ENCODE data around the gene MAGI2.

The MAGI2 gene

GRCh38 chr7:79453558-79454360 is at the start of gene MAGI2:
Gene MAGI2, minus strand, starts transcription at chr7:79453667. Its CDS starts 347 bp downstream, at chr7:79453320.
- DNase-seq = no peak

DNA sequence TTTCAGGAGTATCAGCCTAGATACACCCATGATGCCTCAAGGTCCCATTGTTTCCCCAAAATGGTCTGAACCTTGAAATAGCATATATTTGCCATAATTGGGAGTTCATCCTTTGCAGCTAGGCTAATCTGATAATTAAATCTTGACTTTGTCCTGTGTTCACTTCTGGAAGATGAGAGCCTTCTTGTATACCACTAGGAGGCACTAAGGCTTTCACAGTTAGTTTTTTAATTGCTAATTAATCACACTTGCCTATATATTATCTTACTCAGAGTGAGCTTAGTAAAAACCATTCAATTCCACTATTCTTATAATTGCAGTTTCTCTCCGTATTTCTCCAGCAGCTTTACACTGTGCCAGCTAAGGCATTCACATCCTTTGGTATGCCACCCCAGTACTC is 48.7 kb upstream of the MAGI2 start:
- no peak for DNase-seq

- no peak for DNase-seq
These were observed 47.3 kb upstream of the MAGI2 start for GRCh38 chr7:79500759-79501158.

GRCh38 chr7:79497728-79498127 is 44.3 kb upstream of the MAGI2 start:
- no peak for DNase-seq

DNA sequence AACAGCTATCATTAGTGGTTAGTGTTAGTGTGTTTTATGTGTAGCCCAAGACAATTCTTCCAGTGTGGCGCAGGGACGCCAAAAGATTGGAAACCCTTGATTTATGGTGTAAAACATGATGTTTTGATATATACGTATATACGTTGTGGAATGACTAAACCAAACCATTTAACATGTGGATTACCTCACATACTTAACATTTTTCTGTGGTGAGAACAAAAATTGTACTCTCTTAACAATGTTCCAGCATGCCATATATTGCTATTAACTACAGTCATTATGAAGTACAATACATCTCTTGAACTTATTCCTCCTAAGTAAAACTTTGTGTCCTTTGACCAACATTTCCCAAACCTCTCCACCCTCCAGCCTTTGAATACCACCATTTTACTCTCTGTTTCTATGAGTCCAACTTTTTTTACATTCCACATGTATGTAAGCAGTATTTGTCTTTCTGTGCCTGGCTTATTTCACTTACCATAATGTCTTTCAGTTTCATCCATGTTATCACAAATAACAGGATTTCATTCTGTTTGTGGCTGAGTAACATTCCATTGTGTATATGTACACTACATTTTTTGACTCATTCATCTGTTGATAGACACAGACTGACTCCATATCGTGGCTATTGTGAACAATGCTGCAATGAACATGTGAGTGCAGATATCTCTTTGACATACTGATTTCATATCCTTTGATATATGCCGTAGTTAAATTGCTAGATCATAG is 42.2 kb upstream of the MAGI2 start:
- DNase-seq = no peak

GRCh38 chr7:79494046-79494445 is 40.6 kb upstream of the MAGI2 start:
- no peak for DNase-seq

DNA sequence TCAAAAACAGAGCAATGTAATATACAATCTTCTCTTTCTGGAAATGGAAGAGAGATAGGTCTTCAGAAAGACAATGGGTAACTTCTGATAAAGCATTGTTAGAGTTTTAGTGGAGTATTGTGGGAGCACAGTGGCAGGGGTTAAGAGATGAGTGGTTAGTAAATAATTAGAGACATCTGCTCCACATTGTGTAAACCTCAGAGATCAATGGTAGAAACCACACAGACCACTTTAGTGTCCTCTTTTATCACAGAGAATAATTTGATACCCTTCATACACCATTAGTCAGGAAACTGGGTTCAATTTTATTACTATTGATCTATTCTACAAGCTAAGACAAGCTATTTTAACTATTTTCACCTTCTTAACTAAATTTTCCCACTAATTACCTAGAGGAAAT is 35.9 kb upstream of the MAGI2 start:
- no peak for DNase-seq

- DNase-seq = no peak
These were observed 24.9 kb upstream of the MAGI2 start for GRCh38 chr7:79478386-79478785.

DNA sequence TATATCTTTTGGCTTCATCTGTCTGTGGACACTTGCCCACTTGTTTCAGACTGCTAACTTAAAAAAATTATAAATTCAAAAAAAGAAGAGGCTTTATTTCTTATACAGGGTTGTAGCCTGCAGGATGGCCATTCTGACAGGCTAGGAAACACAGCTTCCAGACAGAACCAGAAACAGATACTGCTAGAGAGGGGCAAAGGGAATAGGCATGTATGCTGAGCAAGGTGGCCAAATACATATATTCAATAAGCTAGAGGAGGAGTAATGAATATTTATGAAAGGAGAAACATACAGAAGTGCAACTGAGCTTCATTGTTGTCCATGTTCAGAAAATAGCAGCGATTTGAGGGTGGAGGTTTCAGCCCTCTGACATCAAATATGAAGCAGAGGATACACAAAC is 22.0 kb upstream of the MAGI2 start:
- no peak for DNase-seq

GRCh38 chr7:79471699-79472098 is 18.2 kb upstream of the MAGI2 start:
- DNase-seq = no peak

GRCh38 chr7:79471283-79471682 is 17.8 kb upstream of the MAGI2 start:
- no peak for DNase-seq

GRCh38 chr7:79465551-79465950 is 12.1 kb upstream of the MAGI2 start:
- no peak for DNase-seq

DNA sequence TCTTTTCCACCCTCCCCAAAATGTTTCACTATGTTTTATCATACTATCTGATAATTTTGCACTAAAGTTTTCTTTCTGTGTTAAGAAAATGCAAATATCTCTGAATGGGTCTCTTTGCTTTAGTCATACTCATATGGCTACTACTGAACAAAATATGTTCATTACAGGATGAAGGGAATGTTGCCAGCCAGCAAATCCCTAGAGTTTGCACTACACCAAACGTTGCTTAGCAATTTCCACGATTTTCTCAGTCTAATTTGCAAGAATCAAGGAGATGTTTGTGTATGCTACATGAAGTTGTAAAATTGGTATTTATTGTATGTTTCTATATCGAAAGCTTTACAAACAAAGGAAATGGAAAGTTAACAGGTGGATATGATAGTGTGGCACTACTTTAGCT is 10.6 kb upstream of the MAGI2 start:
- no peak for DNase-seq

- no peak for DNase-seq
These were observed 8.9 kb upstream of the MAGI2 start for GRCh38 chr7:79462390-79462789.

DNA sequence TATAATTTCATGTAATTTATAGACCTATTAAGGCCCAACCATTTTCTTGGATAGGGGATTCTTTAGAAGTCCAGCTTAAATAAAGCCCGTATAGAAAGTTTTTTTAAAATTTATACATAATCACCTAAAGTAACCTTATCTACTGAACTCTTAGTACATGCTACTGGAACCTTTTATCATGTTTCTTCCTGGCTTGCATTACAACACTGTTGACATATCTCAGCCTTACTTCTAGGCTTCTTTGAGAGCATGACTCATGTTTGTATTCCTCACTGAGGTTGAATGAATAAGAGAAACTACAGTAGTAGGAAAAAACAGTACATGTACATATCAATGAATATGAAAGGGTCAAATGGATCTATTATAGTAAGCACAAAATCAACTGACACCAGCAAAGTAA is 8.2 kb upstream of the MAGI2 start:
- DNase-seq = no peak

GRCh38 chr7:79459381-79459780 is 5.9 kb upstream of the MAGI2 start:
- DNase-seq = no peak

GRCh38 chr7:79458796-79459195 is 5.3 kb upstream of the MAGI2 start:
- no peak for DNase-seq

GRCh38 chr7:79455173-79455790 is 1.8 kb upstream of the MAGI2 start:
- DNase-seq = no peak

- DNase-seq = no peak
These were observed 994 bp upstream of the MAGI2 start for GRCh38 chr7:79454361-79454960.

DNA sequence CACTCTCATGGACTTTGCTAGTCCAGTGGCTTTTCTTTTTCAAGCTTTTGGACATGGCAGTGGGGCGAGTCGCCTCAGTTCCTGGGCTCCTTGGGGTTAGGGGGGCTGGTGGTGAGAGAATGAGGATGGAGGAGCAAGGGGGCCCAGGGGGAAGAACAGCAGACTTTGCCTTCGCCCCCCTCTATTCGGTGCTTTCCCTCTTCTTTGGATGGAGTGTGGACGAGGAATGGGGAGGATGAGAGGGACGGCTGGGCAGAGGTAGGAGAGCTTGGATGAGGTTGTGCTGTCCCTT is 255 bp downstream of the MAGI2 start:
- no peak for DNase-seq

DNA sequence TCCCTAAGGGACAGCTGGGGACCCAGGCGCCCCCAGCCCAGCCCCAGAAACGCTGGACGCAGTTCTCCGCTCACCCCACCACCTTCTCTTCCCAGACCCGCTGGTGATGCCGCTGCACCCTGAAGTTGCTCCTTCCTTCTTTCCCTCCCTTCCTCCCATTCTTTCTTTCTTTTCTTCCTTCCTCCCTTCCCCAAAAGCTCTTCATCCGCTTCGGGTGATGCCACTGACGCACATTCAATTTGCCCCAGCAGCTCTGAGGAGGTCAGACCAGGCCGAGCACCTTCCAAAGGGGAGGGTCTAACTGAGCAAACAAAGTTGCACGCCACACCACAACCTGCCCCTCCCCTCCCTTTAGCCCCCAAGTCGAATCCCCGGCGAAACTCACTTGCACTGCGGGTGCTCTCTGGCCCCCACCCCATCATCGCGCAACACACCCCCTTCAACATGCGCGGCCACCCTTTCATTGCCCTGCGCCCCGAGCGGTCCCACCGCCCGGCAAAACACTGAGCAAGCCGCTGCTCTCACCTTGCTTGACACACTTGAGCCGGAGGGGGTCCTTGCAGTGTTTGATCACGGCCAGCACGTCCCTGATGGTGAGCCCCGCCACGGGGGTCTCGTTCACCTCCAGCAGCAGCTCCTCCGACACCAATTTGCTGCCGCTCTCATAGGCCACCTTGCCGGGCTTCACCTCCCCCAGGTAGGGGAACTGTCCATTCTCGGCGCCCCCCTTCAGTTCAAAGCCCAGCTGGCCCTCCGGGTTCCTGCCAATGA is 787 bp downstream of the MAGI2 start:
- no peak for DNase-seq

DNA sequence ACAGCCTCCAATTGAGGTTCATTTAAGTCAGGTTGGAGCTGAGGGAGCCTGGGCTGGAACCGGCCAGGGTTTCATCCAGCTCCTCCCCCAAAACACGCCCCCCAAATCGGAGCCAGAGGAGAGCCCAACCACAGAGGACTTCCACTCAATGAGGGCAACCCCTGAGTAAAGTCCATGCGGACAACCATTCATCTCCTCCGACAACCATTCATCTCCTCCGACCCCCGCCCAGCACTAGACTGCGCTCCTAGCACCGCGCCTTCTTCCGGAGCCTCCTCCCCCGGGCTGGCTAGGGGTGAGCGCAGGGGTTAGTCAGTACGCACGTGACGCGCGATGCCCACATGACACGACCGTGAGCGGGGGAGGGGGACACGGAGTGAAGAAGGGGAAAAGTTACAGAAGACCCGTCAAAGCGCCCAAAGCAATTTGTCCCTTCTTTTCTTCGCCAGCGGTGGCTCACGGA is 1.4 kb downstream of the MAGI2 start:
- DNase-seq = peak in 1 of 2 experiments; percentile 54

DNA sequence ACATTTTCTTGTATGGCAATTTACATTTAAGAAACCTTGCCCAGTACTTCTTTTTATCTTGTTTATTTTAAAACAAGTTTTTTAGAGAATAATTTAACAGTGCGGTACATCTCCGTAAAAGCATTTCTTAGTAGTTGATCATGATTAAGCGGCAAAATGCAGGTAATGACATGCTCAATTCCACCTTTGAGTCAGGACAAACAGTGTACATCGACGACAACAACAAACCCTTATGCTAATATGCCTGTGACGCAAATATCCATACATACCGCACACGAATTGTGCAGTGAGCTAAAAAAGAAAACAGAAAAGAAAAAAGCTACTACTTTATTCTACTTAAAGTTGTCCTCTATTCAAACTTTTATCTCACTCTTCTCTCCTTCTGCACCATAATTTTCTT is 1.9 kb downstream of the MAGI2 start:
- DNase-seq = no peak

Data from NCI-H446 (cell line).